Left renal cortex interstitium (tissue), 4 donors: Measurements from ENCODE around the gene PMIS2. TPM values are rescaled to one million over a fixed set of nuclear protein-coding genes. Genes with fewer than 3 reads are reported as not detected.
"Not testable (repeated sequence)": the region's sequence is repeated elsewhere in the genome, so short reads cannot be mapped to it uniquely, and the experiment has no call there.

Source experiments
- DNase-seq, 4 donors: peaks; one replicate each; pipeline ENCODE4 v3.0.0-alpha.2; 2013; ENCODE audit warnings: low read depth in 4 of 4, low spot score in 2 of 4, missing footprints in 1 of 4
- polyA plus RNA-seq, 4 donors: library from polyadenylated mRNA; unstranded; fragments of 120-200 nt; gene quantifications; one replicate each; pipeline ENCODE4 v1.2.1, GENCODE V29; 2013; ENCODE audit not compliant: insufficient read length in 4 of 4

The PMIS2 gene
- polyA plus RNA-seq, 4 donors: not detected

GRCh38 chr19:35587321-35587720, 1.3 kb downstream of the PMIS2 start:
- no peak for DNase-seq

GRCh38 chr19:35590875-35591274, 4.9 kb downstream of the PMIS2 start:
- no peak for DNase-seq

- DNase-seq: peak in 1 of 4 donors; percentile 40
Measured at GRCh38 chr19:35592226-35592625, 6.3 kb downstream of the PMIS2 start.

- DNase-seq: not testable (repeated sequence)
Measured at GRCh38 chr19:35595026-35595425, 9.1 kb downstream of the PMIS2 start.

GRCh38 chr19:35595928-35596327, 10.0 kb downstream of the PMIS2 start:
- no peak for DNase-seq

GRCh38 chr19:35596366-35596999, 10.5 kb downstream of the PMIS2 start:
- no peak for DNase-seq

- no peak for DNase-seq
Measured at GRCh38 chr19:35601971-35602370, 16.0 kb downstream of the PMIS2 start.

- not testable (repeated sequence) for DNase-seq
Measured at GRCh38 chr19:35604436-35604835, 18.5 kb downstream of the PMIS2 start.

- not testable (repeated sequence) for DNase-seq
Measured at GRCh38 chr19:35607170-35607569, 21.2 kb downstream of the PMIS2 start.

GRCh38 chr19:35607661-35608060, 21.7 kb downstream of the PMIS2 start:
- DNase-seq: no peak

- no peak for DNase-seq
Measured at GRCh38 chr19:35608251-35608650, 22.3 kb downstream of the PMIS2 start.

GRCh38 chr19:35609851-35610353, 23.9 kb downstream of the PMIS2 start:
- DNase-seq: no peak

GRCh38 chr19:35612224-35612558, 26.2 kb downstream of the PMIS2 start:
- no peak for DNase-seq

GRCh38 chr19:35612559-35613321, 26.8 kb downstream of the PMIS2 start, which contains the start of gene HAUS5:
HAUS5 (plus strand) TSS chr19:35612735; CDS start chr19:35612795, 60 bp downstream.
- DNase-seq: peak; percentile 83 to 91 (median 88)

- DNase-seq: no peak
Measured at GRCh38 chr19:35613574-35613973, 27.6 kb downstream of the PMIS2 start.

GRCh38 chr19:35615036-35615435, 29.1 kb downstream of the PMIS2 start:
- DNase-seq: no peak

- DNase-seq: no peak
Measured at GRCh38 chr19:35618857-35619256, 32.9 kb downstream of the PMIS2 start.

GRCh38 chr19:35619290-35619923, 33.4 kb downstream of the PMIS2 start:
- DNase-seq: no peak

GRCh38 chr19:35620001-35620400, 34.0 kb downstream of the PMIS2 start:
- DNase-seq: no peak

- no peak for DNase-seq
Measured at GRCh38 chr19:35621708-35622107, 35.7 kb downstream of the PMIS2 start.

GRCh38 chr19:35622750-35623149, 36.8 kb downstream of the PMIS2 start:
- DNase-seq: no peak
